HFF-Myc (cell line): Measurements from ENCODE around the gene NET1.

ENCODE experiments used
- DNase-seq: peaks from one replicate; pipeline ENCODE4 v3.0.0-alpha.2; 2011; ENCODE audit warnings: low read depth; ENCODE audit errors: extremely low read depth
- H3K4me3 ChIP-seq: replicated peaks from 2 replicates; pipeline ENCODE4 v1.5.1; 2011; ENCODE audit warnings: low read depth, mild to moderate bottlenecking, control low read depth, low read length
- CTCF ChIP-seq: IDR thresholded peaks from 2 replicates; pipeline ENCODE4 v1.5.1; 2012; ENCODE audit warnings: mild to moderate bottlenecking, low read depth, low read length, control low read depth; ENCODE audit errors: missing control alignments

Gene NET1

DNA sequence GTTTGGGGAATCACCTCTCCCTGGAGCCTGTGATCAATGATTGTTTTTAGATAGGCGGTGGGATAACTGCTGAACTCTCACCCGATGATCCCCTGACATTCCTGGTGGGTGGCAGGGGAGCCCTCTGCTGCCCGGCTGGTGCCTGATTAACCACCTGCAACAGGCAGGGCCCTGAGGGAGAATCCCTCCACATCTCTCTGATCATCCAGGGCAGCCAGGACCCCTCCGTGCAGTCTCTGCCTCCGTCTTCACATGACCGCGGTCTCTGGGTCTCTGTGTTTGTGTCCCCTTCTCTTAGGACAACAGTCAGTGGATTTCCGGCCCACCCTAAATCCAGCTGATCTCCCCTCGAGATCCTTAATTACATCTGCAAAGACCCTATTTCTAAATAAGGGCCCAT lies 69.7 kb downstream of the NET1 start:
- no peak for DNase-seq
- H3K4me3 ChIP-seq: no peak overlapping the region
- no peak for TF ChIP-seq CTCF

DNA sequence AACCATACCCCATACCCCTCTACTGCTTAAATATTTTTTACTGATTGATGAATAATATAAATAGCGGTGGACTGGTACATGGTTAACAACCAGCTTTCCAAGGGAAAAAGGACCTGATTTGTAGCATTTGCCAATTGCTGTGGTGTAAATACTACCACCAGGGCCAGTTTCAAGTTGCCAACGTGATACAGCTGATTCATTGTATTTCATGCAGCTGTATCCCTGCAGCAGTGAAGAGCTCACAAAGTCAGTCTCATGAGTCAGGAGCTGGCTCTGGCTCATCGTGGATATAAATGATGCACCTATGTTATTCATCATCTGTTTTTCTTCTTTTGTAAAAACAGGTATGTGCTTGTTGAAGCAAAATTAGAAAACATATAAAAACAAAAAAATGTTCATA lies 71.8 kb downstream of the NET1 start:
- no peak for TF ChIP-seq CTCF
- DNase-seq: no peak
- no peak overlapping the region for H3K4me3 ChIP-seq

- no peak overlapping the region for H3K4me3 ChIP-seq
- no peak for TF ChIP-seq CTCF
- DNase-seq: no peak
These were observed 72.9 kb downstream of the NET1 start for GRCh38 chr10:5485290-5485689.

- DNase-seq: no peak
- no peak overlapping the region for H3K4me3 ChIP-seq
- no peak for TF ChIP-seq CTCF
These were observed 73.8 kb downstream of the NET1 start for GRCh38 chr10:5485948-5486852.

GRCh38 chr10:5486853-5487235 lies 74.5 kb downstream of the NET1 start:
- TF ChIP-seq CTCF: no peak

GRCh38 chr10:5488272-5489161 lies 76.2 kb downstream of the NET1 start:
- DNase-seq: no peak
- no peak overlapping the region for H3K4me3 ChIP-seq
- TF ChIP-seq CTCF: no peak

More at GRCh38 chr10:5486853-5487235, 74.5 kb downstream of the NET1 start:
- no peak for DNase-seq
- no peak overlapping the region for H3K4me3 ChIP-seq
